Medulla oblongata (tissue), 1 donor: ENCODE results near the gene RAB2B.

Experiments
- DNase-seq: peaks from one replicate; pipeline ENCODE4 v3.0.0-alpha.2; 2015; ENCODE audit errors: extremely low spot score

Gene RAB2B

GRCh38 chr14:21476925-21477681 is at the start of gene RAB2B, which contains the start of gene TOX4:
RAB2B (minus strand) TSS chr14:21476959; CDS start chr14:21476872, 87 bp downstream.
TOX4 (plus strand) TSS chr14:21477195; CDS start chr14:21477279, 84 bp downstream.
- DNase-seq: peak; percentile 100

GRCh38 chr14:21525962-21526671 is 49.4 kb upstream of the RAB2B start, which contains the start of gene SALL2:
SALL2 (minus strand) TSS chr14:21526346; CDS start chr14:21526127, 219 bp downstream.
- peak; percentile 87 for DNase-seq

- peak; percentile 32 for DNase-seq
Measured at GRCh38 chr14:21525571-21525961, 48.8 kb upstream of the RAB2B start.

- peak; percentile 40 for DNase-seq
Measured at GRCh38 chr14:21524575-21525490, 48.1 kb upstream of the RAB2B start.

GRCh38 chr14:21523203-21523602 is 46.4 kb upstream of the RAB2B start:
- DNase-seq: no peak

GRCh38 chr14:21521501-21521900 is 44.7 kb upstream of the RAB2B start:
- no peak for DNase-seq

GRCh38 chr14:21520767-21521166 is 44.0 kb upstream of the RAB2B start:
- no peak for DNase-seq

- DNase-seq: no peak
Measured at GRCh38 chr14:21518725-21519124, 42.0 kb upstream of the RAB2B start.

GRCh38 chr14:21514341-21514740 is 37.6 kb upstream of the RAB2B start:
- no peak for DNase-seq

GRCh38 chr14:21510735-21511657 is 34.2 kb upstream of the RAB2B start, which contains the start of gene METTL3:
METTL3 (minus strand) TSS chr14:21511340; CDS start chr14:21511223, 117 bp downstream.
- peak; percentile 100 for DNase-seq

- DNase-seq: no peak
Measured at GRCh38 chr14:21509432-21510143, 32.8 kb upstream of the RAB2B start.

GRCh38 chr14:21506557-21506956 is 29.8 kb upstream of the RAB2B start:
- DNase-seq: no peak

- no peak for DNase-seq
Measured at GRCh38 chr14:21505012-21505553, 28.3 kb upstream of the RAB2B start.

GRCh38 chr14:21503376-21503775 is 26.6 kb upstream of the RAB2B start:
- no peak for DNase-seq

GRCh38 chr14:21501568-21501967 is 24.8 kb upstream of the RAB2B start:
- DNase-seq: no peak

GRCh38 chr14:21498540-21499526 is 22.1 kb upstream of the RAB2B start:
- peak; percentile 68 for DNase-seq

GRCh38 chr14:21496453-21496852 is 19.7 kb upstream of the RAB2B start:
- no peak for DNase-seq
